ENCODE results near the gene HSDL1. TPM values are rescaled to one million over a fixed set of nuclear protein-coding genes. Genes with fewer than 3 reads are reported as not detected.

The HSDL1 gene
- total and polyA plus RNA-seq, 8 donors: 7.2 to 374 (median 9.2) TPM

- H3K27me3 ChIP-seq: peaks cover 0 to 32% (median 13%) of the 10 kb centered on the region in 3 donors
- WGBS, 5 donors: 94 to 96% (median 95%) methylated on average over 4 of the region's 4 CpGs
- H3K9me3 ChIP-seq: no peaks in the 10 kb centered on the region
- no peaks in the 10 kb centered on the region for H3K36me3 ChIP-seq
- intact Hi-C loops (cut with DNase I; ENCODE audit: low total_unique reads): no loop called here
- TF ChIP-seq CTCF (IDR thresholded peaks at IDR 0.05) (no peak), POLR2AphosphoS5 (IDR thresholded peaks at IDR 0.05) (no peak), POLR2A (IDR thresholded peaks at IDR 0.05) (no peak), EP300 (IDR thresholded peaks at IDR 0.05) (no peak)
- no peak overlapping the region for H3K27ac ChIP-seq
- DNase-seq: no peak
- H3K4me1 ChIP-seq: no peaks in the 10 kb centered on the region
- no peak overlapping the region for H3K4me3 ChIP-seq
Measured at GRCh38 chr16:84155226-84155625, 10.2 kb upstream of the HSDL1 start.

GRCh38 chr16:84153660-84154214 lies 8.8 kb upstream of the HSDL1 start:
- peaks cover 0 to 20% (median 13%) of the 10 kb centered on the region in 3 donors for H3K27me3 ChIP-seq
- no peak for TF ChIP-seq CTCF (IDR thresholded peaks at IDR 0.05)
- no peak for TF ChIP-seq POLR2AphosphoS5 (IDR thresholded peaks at IDR 0.05)
- TF ChIP-seq POLR2A (IDR thresholded peaks at IDR 0.05): no peak
- TF ChIP-seq EP300 (IDR thresholded peaks at IDR 0.05): no peak
- H3K27ac ChIP-seq: no peak overlapping the region
- H3K4me1 ChIP-seq: no peaks in the 10 kb centered on the region
- intact Hi-C loops (cut with DNase I; ENCODE audit: low total_unique reads): no loop called here
- H3K9me3 ChIP-seq: no peaks in the 10 kb centered on the region
- H3K4me3 ChIP-seq: no peak overlapping the region
- DNase-seq: no peak
- WGBS, 5 donors: 58 to 68% (median 64%) methylated on average over 8 of the region's 8 CpGs
- H3K36me3 ChIP-seq: no peaks in the 10 kb centered on the region

GRCh38 chr16:84150926-84151325 lies 5.9 kb upstream of the HSDL1 start:
- 75 to 87% (median 80%) methylated on average over 3 of the region's 3 CpGs for WGBS, 5 donors
- no peak for DNase-seq
- H3K9me3 ChIP-seq: no peaks in the 10 kb centered on the region
- H3K27ac ChIP-seq: no peak overlapping the region
- intact Hi-C loops (cut with DNase I; ENCODE audit: low total_unique reads): no loop called here
- H3K27me3 ChIP-seq: peaks cover 0 to 5% (median 0%) of the 10 kb centered on the region in 3 donors
- TF ChIP-seq POLR2A (IDR thresholded peaks at IDR 0.05) (no peak), EP300 (IDR thresholded peaks at IDR 0.05) (no peak), CTCF (IDR thresholded peaks at IDR 0.05) (no peak)
- no peaks in the 10 kb centered on the region for H3K36me3 ChIP-seq
- H3K4me1 ChIP-seq: peaks cover 0 to under 1% (median 0%) of the 10 kb centered on the region in 4 donors
- no peak overlapping the region for H3K4me3 ChIP-seq

- no peaks in the 10 kb centered on the region for H3K27me3 ChIP-seq
- H3K9me3 ChIP-seq: no peaks in the 10 kb centered on the region
- no peaks in the 10 kb centered on the region for H3K36me3 ChIP-seq
- H3K4me1 ChIP-seq: peaks cover 15 to 25% (median 18%) of the 10 kb centered on the region in 4 donors
- intact Hi-C loops (cut with DNase I; ENCODE audit: low total_unique reads): no loop called here
- H3K4me3 ChIP-seq: peak overlapping the region; percentile 97 to 98 (median 98)
- peak; percentile 30 to 67 for DNase-seq
- H3K27ac ChIP-seq: peak overlapping the region; percentile 66 to 90 (median 81)
- WGBS, 5 donors: 1 to 2% (median 1%) methylated on average over 30 to 39 of the region's 39 CpGs
- no peak for TF ChIP-seq EP300 (IDR thresholded peaks at IDR 0.05)
- no peak for TF ChIP-seq POLR2AphosphoS5 (IDR thresholded peaks at IDR 0.05)
- TF ChIP-seq CTCF (IDR thresholded peaks at IDR 0.05): no peak
- no peak for TF ChIP-seq POLR2A (IDR thresholded peaks at IDR 0.05)
Measured at GRCh38 chr16:84144209-84144858, 643 bp downstream of the HSDL1 start.
